HG03565 (cell line): ENCODE results near the gene GNB3.
"Not testable (repeated sequence)": the region's sequence is repeated elsewhere in the genome, so short reads cannot be mapped to it uniquely, and the experiment has no call there.

Experiments
- ATAC-seq: cut with Tn5 transposase; IDR thresholded peaks from one replicate; pipeline ENCODE4 v1.9.1; 2021; ENCODE audit warnings: mild to moderate bottlenecking, moderate library complexity; ENCODE audit not compliant: unreplicated experiment

The GNB3 gene

GRCh38 chr12:6858799-6859198 lies 18.1 kb downstream of the GNB3 start:
- no peak for ATAC-seq

GRCh38 chr12:6860116-6860515 lies 19.4 kb downstream of the GNB3 start:
- ATAC-seq, result no peak

GRCh38 chr12:6860942-6861341 lies 20.2 kb downstream of the GNB3 start:
- no peak for ATAC-seq

- ATAC-seq, result no peak
Measured at GRCh38 chr12:6861391-6861790, 20.7 kb downstream of the GNB3 start.

GRCh38 chr12:6863033-6863432 lies 22.3 kb downstream of the GNB3 start:
- no peak for ATAC-seq

- no peak for ATAC-seq
Measured at GRCh38 chr12:6863586-6864321, 23.0 kb downstream of the GNB3 start.

GRCh38 chr12:6865307-6865706 lies 24.6 kb downstream of the GNB3 start:
- ATAC-seq, result not testable (repeated sequence)

GRCh38 chr12:6866163-6866919 lies 25.6 kb downstream of the GNB3 start:
- ATAC-seq, result no peak

- ATAC-seq, result no peak
Measured at GRCh38 chr12:6866920-6867412, 26.2 kb downstream of the GNB3 start.

GRCh38 chr12:6867413-6868210 lies 26.9 kb downstream of the GNB3 start, which contains the start of gene TPI1:
TSS of gene TPI1 (plus strand) at chr12:6867531. CDS start at chr12:6867567, 36 bp downstream.
- ATAC-seq, result peak; percentile 33

- ATAC-seq, result no peak
Measured at GRCh38 chr12:6868211-6869048, 27.7 kb downstream of the GNB3 start.

- no peak for ATAC-seq
Measured at GRCh38 chr12:6869049-6870021, 28.6 kb downstream of the GNB3 start.

GRCh38 chr12:6870304-6870703 lies 29.6 kb downstream of the GNB3 start:
- ATAC-seq, result not testable (repeated sequence)

- ATAC-seq, result no peak
Measured at GRCh38 chr12:6871052-6871957, 30.6 kb downstream of the GNB3 start.

GRCh38 chr12:6872073-6873048 lies 31.6 kb downstream of the GNB3 start:
- ATAC-seq, result no peak

- ATAC-seq, result peak; percentile 66
Measured at GRCh38 chr12:6873094-6874014, 32.6 kb downstream of the GNB3 start, which contains the start of gene SPSB2. TSS of gene SPSB2 (minus strand) at chr12:6873303. CDS start at chr12:6872901, 402 bp downstream.
